SK-N-SH (cell line): ENCODE data around the gene AQP3. TPM values are rescaled to one million over a fixed set of nuclear protein-coding genes. Genes with fewer than 3 reads are reported as not detected.

Experiments
- CTCF ChIA-PET: fragments of 300-600, 350-600 bp; formaldehyde crosslinking; extraction: SDS; loops from one replicate; lab custom pipeline; 2021; lab: Yijun Ruan, JAX
- POLR2A ChIA-PET: fragments of 350-600 bp; sonication (Branson Sonifier 250); formaldehyde crosslinking; extraction: SDS; loops from one replicate; lab custom pipeline; 2020; ENCODE audit warnings: antibody characterized with exemption, inconsistent platforms; lab: Yijun Ruan, JAX
- DNase-seq: peaks from one replicate; pipeline ENCODE4 v3.0.0; 2012
- H2AFZ ChIP-seq: fragments of 200-600 bp; sonication (generic); 2 replicates; pipeline ENCODE4 v1.8.1; 2016; ENCODE audit warnings: antibody characterized with exemption, mild to moderate bottlenecking, low read depth
- H3F3A ChIP-seq: fragments of 200-600 bp; sonication (generic); replicated peaks from 2 replicates; pipeline ENCODE3; 2016; ENCODE audit warnings: antibody characterized with exemption, mild to moderate bottlenecking; ENCODE audit not compliant: insufficient read depth
- H3K27ac ChIP-seq, 2 experiments: fragments of 200-500 bp in 1 of 2; fragments of 200-600 bp in 1 of 2; sonication (Bioruptor generic) in 1 of 2; sonication (generic), shearing (Covaris generic) in 1 of 2; 2 replicates each; pipeline versions ENCODE4 v1.5.1 to v1.6.1; 2014 to 2016; ENCODE audit warnings: low read depth in 2 of 2, inconsistent platforms in 1 of 2, low read length in 1 of 2, mild to moderate bottlenecking in 1 of 2, mixed read lengths in 1 of 2
- H3K27me3 ChIP-seq: fragments of 200-600 bp; sonication (generic), shearing (Covaris generic); 2 replicates; pipeline ENCODE4 v1.6.1; 2016; ENCODE audit warnings: mixed run types; ENCODE audit not compliant: insufficient read depth
- H3K36me3 ChIP-seq, 2 experiments: fragments of 200-500 bp in 1 of 2; fragments of 200-600 bp in 1 of 2; sonication (Bioruptor generic) in 1 of 2; sonication (generic) in 1 of 2; replicated peaks in 1 of 2; 2 replicates each; pipeline versions ENCODE3 to v1.5.1; 2014 to 2016; ENCODE audit warnings: low read length in 1 of 2, mild to moderate bottlenecking in 1 of 2; ENCODE audit not compliant: insufficient read depth in 2 of 2, control insufficient read depth in 1 of 2
- H3K4me1 ChIP-seq, 2 experiments: fragments of 200-500 bp in 1 of 2; fragments of 200-600 bp in 1 of 2; sonication (Bioruptor generic) in 1 of 2; sonication (generic), shearing (Covaris generic) in 1 of 2; 2 replicates each; pipeline versions ENCODE4 v1.5.1 to v1.6.1; 2014 to 2016; ENCODE audit warnings: low read depth in 1 of 2, low read length in 1 of 2, mixed run types in 1 of 2; ENCODE audit not compliant: insufficient read depth in 2 of 2, control insufficient read depth in 1 of 2
- H3K4me2 ChIP-seq: fragments of 200-600 bp; sonication (generic), shearing (Covaris generic); 2 replicates; pipeline ENCODE4 v1.6.1; 2017; ENCODE audit warnings: mixed run types
- H3K4me3 ChIP-seq, 2 experiments: fragments of 200-500 bp in 1 of 2; fragments of 200-600 bp in 1 of 2; sonication (Bioruptor generic) in 1 of 2; sonication (generic), shearing (Covaris generic) in 1 of 2; 2 replicates each; pipeline versions ENCODE4 v1.5.1 to v1.8.1; 2014 to 2016; ENCODE audit warnings: low read depth in 2 of 2, inconsistent platforms in 1 of 2, low read length in 1 of 2, mild to moderate bottlenecking in 1 of 2, mixed read lengths in 1 of 2, moderate library complexity in 1 of 2
- H3K79me2 ChIP-seq: fragments of 200-600 bp; sonication (generic); 2 replicates; pipeline ENCODE4 v1.8.1; 2017; ENCODE audit warnings: mild to moderate bottlenecking; ENCODE audit not compliant: insufficient read depth
- H3K9ac ChIP-seq: fragments of 200-600 bp; sonication (generic); 2 replicates; pipeline ENCODE4 v1.6.1; 2017; ENCODE audit warnings: mixed run types
- H3K9me2 ChIP-seq: fragments of 200-600 bp; sonication (generic); 2 replicates; pipeline ENCODE4 v1.6.1; 2017; ENCODE audit warnings: mixed run types
- H3K9me3 ChIP-seq: fragments of 200-600 bp; sonication (generic); 2 replicates; pipeline ENCODE4 v1.6.1; 2017; ENCODE audit warnings: mixed run types, mild to moderate bottlenecking, moderate library complexity
- H4K20me1 ChIP-seq: fragments of 200-600 bp; sonication (generic); 2 replicates; pipeline ENCODE4 v1.6.1; 2017; ENCODE audit warnings: mild to moderate bottlenecking, mixed run types; ENCODE audit not compliant: insufficient read depth
- ELF1 ChIP-seq: IDR thresholded peaks from 2 replicates; pipeline ENCODE4 v1.4.0; 2012
- EP300 ChIP-seq, 2 experiments: IDR thresholded peaks; 2 replicates each; pipeline versions ENCODE4 v1.4.0 to v1.6.1; 2012; ENCODE audit warnings: borderline replicate concordance in 1 of 2, low read depth in 1 of 2, low read length in 1 of 2
- EZH2phosphoT487 ChIP-seq: fragments of 200-600 bp; sonication (generic); IDR thresholded peaks from 2 replicates; pipeline ENCODE4 v1.6.1; 2017; ENCODE audit warnings: low read depth, mixed run types, mild to moderate bottlenecking, antibody characterized with exemption, moderate library complexity, borderline replicate concordance
- FOXM1 ChIP-seq: IDR thresholded peaks from 2 replicates; pipeline ENCODE4 v1.4.0; 2012; ENCODE audit warnings: low read depth, mild to moderate bottlenecking
- GATA2 ChIP-seq: sonication (generic); formaldehyde crosslinking; IDR thresholded peaks from 2 replicates; pipeline ENCODE4 v1.5.0; 2020; ENCODE audit warnings: mild to moderate bottlenecking, missing genetic modification reagents
- MEF2A ChIP-seq: IDR thresholded peaks from 2 replicates; pipeline ENCODE4 v1.4.0; 2012; ENCODE audit warnings: low read depth, borderline replicate concordance
- MXI1 ChIP-seq: IDR thresholded peaks from 2 replicates; pipeline ENCODE4 v1.6.1; 2012; ENCODE audit warnings: mild to moderate bottlenecking, low read depth, low read length, improper control_type of control experiment
- NFIC ChIP-seq: IDR thresholded peaks from 2 replicates; pipeline ENCODE4 v1.4.0; 2012; ENCODE audit warnings: borderline replicate concordance
- NRF1 ChIP-seq: IDR thresholded peaks from 2 replicates; pipeline ENCODE4 v1.6.1; 2012; ENCODE audit warnings: low read depth, mild to moderate bottlenecking, low read length
- POLR2AphosphoS5 ChIP-seq: IDR thresholded peaks from 2 replicates; pipeline ENCODE4 v1.6.1; 2012; ENCODE audit warnings: low read depth, low read length
- RAD21 ChIP-seq: IDR thresholded peaks from 2 replicates; pipeline ENCODE4 v1.6.1; 2012; ENCODE audit warnings: mild to moderate bottlenecking, low read length
- SMC3 ChIP-seq: IDR thresholded peaks from 2 replicates; pipeline ENCODE4 v1.6.1; 2012; ENCODE audit warnings: low read depth, low read length, improper control_type of control experiment
- TEAD4 ChIP-seq: IDR thresholded peaks from 2 replicates; pipeline ENCODE4 v1.4.0; 2012; ENCODE audit warnings: mild to moderate bottlenecking, borderline replicate concordance; ENCODE audit not compliant: insufficient read depth
- WGBS: methylation state at CpG from one replicate; pipeline ENCODE4 v1.1.6; 2017; ENCODE audit warnings: low lambda C conversion rate; 5-methylcytosine and 5-hydroxymethylcytosine counted together
- polyA plus RNA-seq, 3 experiments: library from polyadenylated mRNA; depleted of rRNA; stranded (reverse); fragments of >200 nt; gene quantifications; 2 replicates each; pipeline ENCODE4 v1.2.3, GENCODE V29; 2012
- TF ChIP-seq, protein P1 (sequence below): IDR thresholded peaks from 2 replicates; pipeline ENCODE4; 2012

AQP3 gene
- polyA plus RNA-seq, 1 of the 3 experiments (the other 2 are of a cell fraction) = 0.64 TPM

DNA sequence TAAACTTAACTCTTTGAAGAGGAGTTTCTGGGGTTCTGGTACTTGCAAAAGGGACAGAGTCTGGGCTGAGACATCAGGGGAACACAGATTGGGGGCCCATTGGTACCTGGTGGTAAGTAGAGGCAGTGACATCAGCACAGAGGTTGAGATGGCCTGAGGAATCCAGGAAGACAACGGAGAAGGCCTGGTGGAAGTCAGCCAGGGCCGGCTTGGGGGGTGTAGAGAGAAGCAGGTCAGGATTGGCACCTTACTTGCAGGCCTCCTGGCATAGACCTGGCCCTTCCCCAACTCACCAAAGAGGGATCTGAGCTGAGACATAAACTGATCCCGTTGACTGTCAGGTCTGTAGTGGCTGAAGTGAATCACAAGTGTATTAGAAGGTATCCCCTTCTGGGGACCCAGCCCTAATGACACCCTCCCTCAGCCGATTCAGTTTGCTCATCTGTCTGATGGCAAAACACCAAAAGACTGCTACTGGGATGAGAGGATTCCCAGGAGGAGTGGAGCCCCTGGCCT lies 20.9 kb upstream of the AQP3 start:
- H3K4me3 ChIP-seq = no peak overlapping the region
- DNase-seq = no peak
- peaks cover 62 to 83% of the 10 kb centered on the region in 2 experiments for H3K36me3 ChIP-seq
- H3K27me3 ChIP-seq = no peaks in the 10 kb centered on the region
- H3K27ac ChIP-seq = no peak overlapping the region
- no peaks in the 10 kb centered on the region for H3F3A ChIP-seq
- H3K9me2 ChIP-seq = no peaks in the 10 kb centered on the region
- H3K79me2 ChIP-seq = peaks cover 32% of the 10 kb centered on the region
- POLR2A ChIA-PET = no interaction called here
- CTCF ChIA-PET = interaction anchor here (1.2 to 7.9 kb wide), 6 partner anchors 10 to 93 kb away, joined by 3 to 135 read pairs (median 57); partner anchors contain the start of genes AQP3 and AQP7
- H3K4me2 ChIP-seq = no peak overlapping the region
- peaks cover 0 to 11% of the 10 kb centered on the region in 2 experiments; a peak in 1 of 4 replicates for H3K4me1 ChIP-seq
- TF ChIP-seq NRF1 (no peak), RAD21 (no peak), ELF1 (no peak), MEF2A (no peak), TEAD4 (no peak), GATA2 (CRISPR knock-in tag) (no peak), POLR2AphosphoS5 (no peak), SMC3 (no peak), NFIC (no peak), FOXM1 (no peak)
- TF ChIP-seq, protein P1, sequence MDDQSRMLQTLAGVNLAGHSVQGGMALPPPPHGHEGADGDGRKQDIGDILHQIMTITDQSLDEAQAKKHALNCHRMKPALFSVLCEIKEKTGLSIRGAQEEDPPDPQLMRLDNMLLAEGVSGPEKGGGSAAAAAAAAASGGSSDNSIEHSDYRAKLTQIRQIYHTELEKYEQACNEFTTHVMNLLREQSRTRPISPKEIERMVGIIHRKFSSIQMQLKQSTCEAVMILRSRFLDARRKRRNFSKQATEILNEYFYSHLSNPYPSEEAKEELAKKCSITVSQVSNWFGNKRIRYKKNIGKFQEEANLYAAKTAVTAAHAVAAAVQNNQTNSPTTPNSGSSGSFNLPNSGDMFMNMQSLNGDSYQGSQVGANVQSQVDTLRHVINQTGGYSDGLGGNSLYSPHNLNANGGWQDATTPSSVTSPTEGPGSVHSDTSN = no peak
- H4K20me1 ChIP-seq = 0 out of 2 replicates have a peak, but pooled peaks cover 4% of the 10 kb centered on the region
- WGBS = 79% methylated on average over 4 of the region's 4 CpGs
- H3K9ac ChIP-seq = no peak overlapping the region
- no peak overlapping the region for H2AFZ ChIP-seq
- no peaks in the 10 kb centered on the region for H3K9me3 ChIP-seq

DNA sequence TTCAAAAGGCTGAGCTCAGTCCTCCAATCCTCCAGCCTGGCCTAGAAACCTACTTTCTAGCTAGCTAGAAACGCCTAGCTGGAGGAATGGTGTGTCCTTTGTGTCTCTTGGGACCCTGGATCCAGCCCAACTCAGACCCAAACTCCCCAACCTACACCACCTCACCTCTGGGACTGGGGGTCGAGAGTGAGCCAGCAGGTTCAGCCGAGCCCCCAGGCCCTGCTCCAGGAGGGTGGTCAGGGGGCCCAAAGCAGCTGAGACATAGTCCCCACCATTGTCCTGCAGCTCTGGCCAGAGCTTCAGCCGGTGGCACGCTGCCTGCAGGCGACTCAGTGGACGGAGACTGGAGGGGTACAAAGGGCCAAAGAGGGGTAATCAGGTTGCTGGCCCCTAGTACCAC lies 20.1 kb upstream of the AQP3 start:
- WGBS = 80% methylated on average over 1 of the region's 7 CpGs
- Histone ChIP-seq H3F3A (no peaks in the 10 kb centered on the region), H3K9ac (no peak overlapping the region), H3K79me2 (peaks cover 24% of the 10 kb centered on the region), H2AFZ (no peak overlapping the region), H3K4me1 (peaks cover 0 to 6% of the 10 kb centered on the region in 2 experiments; a peak in 1 of 4 replicates), H3K9me2 (no peaks in the 10 kb centered on the region), H3K4me3 (no peak overlapping the region), H3K36me3 (peaks cover 62 to 91% of the 10 kb centered on the region in 2 experiments), H3K9me3 (no peaks in the 10 kb centered on the region), H4K20me1 (0 out of 2 replicates have a peak, but pooled peaks cover 4% of the 10 kb centered on the region), H3K4me2 (no peak overlapping the region), H3K27me3 (no peaks in the 10 kb centered on the region), H3K27ac (no peak overlapping the region)
- TF ChIP-seq EP300 (IDR thresholded peaks at IDR 0.05; ENCODE audit: borderline replicate concordance in 1 of 2, low read depth in 1 of 2, low read length in 1 of 2) (no peak), MXI1 (no peak), EZH2phosphoT487 (no peak)
- CTCF ChIA-PET = interaction anchor here (0.7 to 7.9 kb wide), 17 partner anchors 8 to 254 kb away, joined by 3 to 135 read pairs (median 10); partner anchors contain the start of genes ANKRD18B, AQP3 and AQP7
- POLR2A ChIA-PET = interaction anchor here (1.4 to 2.0 kb wide), 2 partner anchors 8 to 10 kb away, joined by 4 to 7 read pairs; no protein-coding TSS in a partner anchor
- DNase-seq = peak; percentile 16
